ENCODE data around the gene FILIP1L. TPM values are rescaled to one million over a fixed set of nuclear protein-coding genes. Genes with fewer than 3 reads are reported as not detected.

Gene FILIP1L
- total RNA-seq, 1 donor from 2014 or later: 111 TPM

DNA sequence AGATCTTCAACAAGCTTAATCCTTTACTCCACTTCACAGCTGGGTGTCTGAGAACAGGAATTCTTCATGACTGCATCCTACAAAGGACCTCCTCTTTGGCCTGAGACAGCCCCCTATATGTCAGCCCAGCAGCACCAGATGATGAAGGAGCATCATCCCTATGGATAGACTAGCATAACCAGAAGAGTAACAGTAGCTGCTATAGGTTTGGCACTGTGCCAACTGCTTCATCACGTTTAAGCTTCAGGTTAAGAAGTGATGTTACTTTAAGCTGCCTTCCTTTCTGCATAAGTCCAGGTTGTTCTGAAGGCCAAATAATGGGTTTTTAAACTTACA is 246.0 kb downstream of the FILIP1L start:
- DNase-seq (ENCODE audit: low read depth): no peak

- DNase-seq (ENCODE audit: low read depth): no peak
These were observed 246.5 kb downstream of the FILIP1L start for GRCh38 chr3:99867594-99868310.

DNA sequence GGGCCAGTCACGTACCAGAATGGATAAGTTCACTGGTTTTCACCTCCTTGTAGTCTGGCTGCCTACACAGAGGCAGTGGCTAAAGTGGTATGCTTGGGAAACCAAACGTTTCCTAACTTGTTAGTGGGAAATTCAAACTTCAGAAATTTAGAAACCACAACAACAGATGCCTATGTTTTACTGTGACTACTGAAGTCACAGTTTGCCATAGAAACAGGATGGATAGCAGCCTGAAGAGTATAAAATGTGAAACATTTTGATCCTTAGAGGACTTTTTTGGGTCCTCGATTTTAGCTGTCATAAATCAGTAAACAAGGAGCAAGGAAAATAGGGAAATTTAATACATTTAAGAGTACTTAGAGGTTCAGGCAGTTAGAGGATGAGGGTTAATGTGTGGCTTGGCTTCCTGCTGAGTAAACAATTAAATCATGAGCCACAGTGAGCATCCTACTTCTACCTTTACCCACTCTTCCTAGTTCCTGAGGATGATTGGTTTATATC is 248.0 kb downstream of the FILIP1L start:
- DNase-seq (ENCODE audit: low read depth): peak; percentile 95

GRCh38 chr3:99865321-99865720 is 249.0 kb downstream of the FILIP1L start:
- DNase-seq (ENCODE audit: low read depth): no peak

DNA sequence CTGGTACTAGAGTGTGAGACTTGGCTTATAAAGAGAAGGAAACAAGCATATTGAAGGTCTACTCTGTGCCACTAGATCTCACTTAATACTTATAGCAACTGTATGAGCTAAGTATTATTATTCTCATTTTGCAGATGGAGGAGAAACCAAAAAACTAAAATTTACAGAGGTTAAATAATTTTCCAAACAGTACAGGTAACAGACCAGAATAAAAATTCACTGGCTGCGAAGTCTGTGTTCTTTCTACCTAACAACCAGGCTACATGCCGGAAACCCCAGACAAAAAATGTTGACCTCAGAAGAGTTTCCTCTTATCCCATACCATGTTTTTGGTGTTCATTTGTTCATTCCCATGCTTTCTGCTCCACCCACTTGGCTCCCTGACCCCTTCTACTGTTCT is 250.0 kb downstream of the FILIP1L start:
- no peak for DNase-seq (ENCODE audit: low read depth)

DNA sequence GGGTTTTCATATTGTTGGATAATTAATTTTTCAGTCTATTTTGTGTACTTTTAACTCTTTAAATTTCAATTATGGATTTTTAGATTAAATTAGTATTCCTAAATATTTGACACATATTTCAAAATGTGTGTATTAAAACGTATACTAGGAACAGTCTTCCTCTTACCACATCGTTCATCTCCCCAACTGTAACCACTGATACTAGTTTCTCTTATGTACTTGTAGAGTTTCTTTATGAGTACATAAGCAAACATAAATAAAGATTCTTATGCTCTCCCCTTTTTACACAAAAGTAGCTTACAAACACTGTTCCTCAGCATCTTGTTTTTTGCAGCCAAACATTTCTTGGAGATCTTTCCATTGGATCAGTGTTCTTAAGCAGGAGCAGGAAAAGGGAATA is 250.7 kb downstream of the FILIP1L start:
- DNase-seq (ENCODE audit: low read depth): no peak

DNA sequence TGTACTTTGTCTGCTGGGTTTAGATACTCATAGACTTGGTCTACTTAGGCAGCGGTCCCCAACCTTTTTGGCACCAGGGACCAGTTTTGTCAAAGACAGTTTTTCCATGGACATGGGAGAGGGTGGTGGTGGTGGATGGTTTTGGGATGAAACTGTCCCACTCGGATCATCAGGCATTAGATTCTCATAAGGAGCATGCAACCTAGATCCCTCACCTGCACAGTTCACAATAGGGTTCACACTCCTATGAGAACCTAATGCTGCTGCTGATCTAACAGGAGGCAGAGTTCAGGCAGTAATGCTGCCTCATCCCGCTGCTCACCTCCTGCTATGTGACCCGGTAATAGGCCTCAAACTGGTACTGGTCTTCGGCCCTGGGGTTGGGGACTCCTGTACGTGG is 251.3 kb downstream of the FILIP1L start:
- no peak for DNase-seq (ENCODE audit: low read depth)

- DNase-seq (ENCODE audit: low read depth): peak; percentile 65
These were observed 252.1 kb downstream of the FILIP1L start for GRCh38 chr3:99862208-99862607.

DNA sequence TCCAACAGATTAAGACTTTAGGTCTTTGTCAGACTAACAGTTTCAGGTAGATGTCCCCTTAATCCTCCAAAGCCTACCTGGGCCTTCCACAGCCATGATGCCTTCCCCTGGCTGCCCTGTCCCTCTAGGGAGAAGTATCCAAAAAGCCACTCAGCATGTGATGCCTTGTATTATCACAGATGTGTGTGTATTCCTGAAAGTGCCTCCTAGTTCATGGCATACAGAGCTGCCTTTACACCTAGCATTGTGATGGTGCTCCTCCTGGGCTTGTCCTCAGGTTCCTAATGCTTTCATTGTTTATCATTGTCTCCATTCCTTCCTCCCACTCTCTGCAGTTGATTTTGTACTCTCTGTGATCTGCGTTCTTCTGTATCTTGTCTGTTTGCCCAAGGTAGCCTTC is 253.1 kb downstream of the FILIP1L start:
- DNase-seq (ENCODE audit: low read depth): no peak

DNA sequence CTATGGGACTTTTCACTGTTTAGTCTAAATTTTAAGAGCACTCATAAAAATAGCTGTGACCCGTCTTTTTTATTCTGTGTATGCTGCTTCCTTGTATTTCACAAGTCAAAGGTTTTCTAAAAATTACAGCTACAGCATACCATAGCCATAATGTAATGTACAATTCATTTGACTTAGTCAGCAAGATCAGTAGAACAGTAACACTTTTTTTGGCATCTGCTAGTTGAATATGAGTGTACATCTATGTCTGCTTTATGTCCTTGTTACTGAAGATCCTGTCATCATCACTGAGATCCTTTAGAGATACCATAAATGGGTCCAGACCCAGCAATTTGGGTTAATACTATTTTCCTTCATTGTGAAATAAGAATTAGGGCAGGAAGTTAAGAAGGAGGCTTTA is 254.5 kb downstream of the FILIP1L start:
- peak; percentile 92 for DNase-seq (ENCODE audit: low read depth)

- no peak for DNase-seq (ENCODE audit: low read depth)
These were observed 255.8 kb downstream of the FILIP1L start for GRCh38 chr3:99858469-99858868.

- no peak for DNase-seq (ENCODE audit: low read depth)
These were observed 257.0 kb downstream of the FILIP1L start for GRCh38 chr3:99857278-99857677.

GRCh38 chr3:99856437-99857220 is 257.7 kb downstream of the FILIP1L start:
- no peak for DNase-seq (ENCODE audit: low read depth)

GRCh38 chr3:99855900-99856299 is 258.4 kb downstream of the FILIP1L start:
- no peak for DNase-seq (ENCODE audit: low read depth)

DNA sequence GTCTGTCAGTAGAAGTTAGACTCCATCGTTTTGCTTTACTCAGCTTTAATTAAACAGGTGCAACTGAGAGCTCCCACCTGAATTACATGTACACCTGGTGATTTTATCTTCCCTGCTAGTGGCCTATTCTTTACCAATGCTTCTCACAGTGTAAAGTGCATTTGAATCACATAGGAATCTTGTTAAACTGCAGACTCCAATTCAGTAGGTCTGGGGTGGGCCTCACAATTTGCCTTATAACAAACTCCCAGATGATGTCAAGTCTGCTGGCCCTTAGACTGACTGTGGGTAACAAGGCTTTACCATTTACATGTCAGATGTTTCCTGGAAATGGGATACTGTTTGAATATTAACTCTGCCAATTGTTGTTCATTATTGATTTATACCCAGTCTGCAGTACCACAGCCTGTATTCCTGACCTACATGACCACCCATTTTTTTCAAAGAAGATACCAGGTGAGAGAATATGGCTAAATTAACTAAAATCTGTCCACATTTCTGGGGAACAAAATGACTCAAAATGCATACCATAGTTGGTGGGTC is 259.5 kb downstream of the FILIP1L start:
- DNase-seq (ENCODE audit: low read depth): no peak

DNA sequence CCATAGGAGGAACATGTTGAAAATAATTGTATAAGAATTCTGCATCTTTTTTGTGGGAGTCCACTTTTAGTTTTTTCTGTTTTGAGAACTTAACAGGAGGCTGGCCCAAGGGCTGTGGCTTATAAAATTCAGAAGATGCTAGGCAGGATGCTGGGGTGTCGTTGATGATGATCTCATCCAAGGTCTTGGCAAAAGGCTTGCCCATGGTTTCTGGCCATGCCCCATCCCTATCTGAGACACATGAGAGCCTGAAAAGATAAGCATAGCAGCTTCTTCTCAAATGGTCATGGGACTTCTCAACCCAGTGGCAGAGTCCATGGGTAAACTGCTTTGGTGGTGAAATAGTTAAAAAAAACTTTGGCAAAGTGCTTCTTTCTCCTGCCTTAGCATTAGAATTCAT is 261.4 kb downstream of the FILIP1L start:
- DNase-seq (ENCODE audit: low read depth): no peak

DNA sequence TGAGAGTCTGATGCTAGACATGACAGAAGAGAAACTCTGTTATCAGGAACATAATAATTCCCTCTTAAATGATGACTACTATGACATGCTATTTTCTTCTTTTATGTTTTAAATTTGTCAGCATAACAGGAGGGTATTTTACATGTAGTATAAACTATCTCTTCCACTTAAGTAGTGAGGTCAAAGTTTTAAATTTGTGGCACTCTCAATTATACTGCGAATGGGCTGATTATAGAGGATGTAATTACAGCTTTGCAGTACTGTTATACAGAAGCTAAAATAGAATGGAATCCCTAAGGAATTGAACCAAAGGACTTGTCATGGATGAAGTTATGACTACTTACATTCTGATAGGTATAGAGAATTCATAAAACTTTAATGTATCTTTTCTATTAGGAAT is 262.3 kb downstream of the FILIP1L start:
- DNase-seq (ENCODE audit: low read depth): no peak

DNA sequence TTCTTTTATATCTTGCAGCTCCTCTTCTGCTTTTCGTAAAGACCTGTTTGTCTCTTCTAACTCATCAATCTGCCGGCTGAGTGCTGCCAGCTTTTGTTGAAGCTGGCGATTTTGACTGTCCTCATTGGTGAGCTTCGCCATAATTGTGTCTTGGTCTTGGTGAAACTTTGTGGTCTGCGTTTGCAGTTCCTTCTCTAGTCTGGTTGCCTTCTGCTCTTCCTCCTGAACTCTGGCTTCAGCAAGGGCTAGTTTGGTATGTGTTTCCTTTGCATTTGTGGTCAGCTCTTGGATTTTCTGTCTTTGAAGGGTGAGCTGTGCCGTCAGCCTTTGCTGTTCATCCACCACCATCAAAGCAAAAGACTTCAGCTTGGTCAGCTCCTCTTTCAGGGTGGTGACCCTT is 263.7 kb downstream of the FILIP1L start:
- no peak for DNase-seq (ENCODE audit: low read depth)

DNA sequence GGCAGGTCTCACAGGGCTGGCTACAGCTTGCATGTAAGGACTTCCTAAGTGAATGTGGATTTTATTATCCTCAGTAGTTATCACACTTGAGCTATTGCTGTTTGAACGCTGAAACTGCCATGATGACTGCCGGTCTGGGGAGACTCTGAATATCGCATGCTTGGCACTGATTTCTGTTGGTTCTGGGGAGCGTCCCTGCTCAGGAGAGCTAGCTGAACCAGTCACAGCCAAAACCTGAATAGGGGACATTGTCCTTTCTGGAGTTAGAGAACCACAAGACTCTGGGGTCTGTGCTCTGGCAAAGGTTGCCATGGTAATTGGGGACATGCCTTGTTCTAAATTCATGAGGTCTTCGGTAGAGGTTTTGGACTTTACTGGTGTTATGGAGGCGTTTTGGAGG is 265.9 kb downstream of the FILIP1L start:
- DNase-seq (ENCODE audit: low read depth): no peak

DNA sequence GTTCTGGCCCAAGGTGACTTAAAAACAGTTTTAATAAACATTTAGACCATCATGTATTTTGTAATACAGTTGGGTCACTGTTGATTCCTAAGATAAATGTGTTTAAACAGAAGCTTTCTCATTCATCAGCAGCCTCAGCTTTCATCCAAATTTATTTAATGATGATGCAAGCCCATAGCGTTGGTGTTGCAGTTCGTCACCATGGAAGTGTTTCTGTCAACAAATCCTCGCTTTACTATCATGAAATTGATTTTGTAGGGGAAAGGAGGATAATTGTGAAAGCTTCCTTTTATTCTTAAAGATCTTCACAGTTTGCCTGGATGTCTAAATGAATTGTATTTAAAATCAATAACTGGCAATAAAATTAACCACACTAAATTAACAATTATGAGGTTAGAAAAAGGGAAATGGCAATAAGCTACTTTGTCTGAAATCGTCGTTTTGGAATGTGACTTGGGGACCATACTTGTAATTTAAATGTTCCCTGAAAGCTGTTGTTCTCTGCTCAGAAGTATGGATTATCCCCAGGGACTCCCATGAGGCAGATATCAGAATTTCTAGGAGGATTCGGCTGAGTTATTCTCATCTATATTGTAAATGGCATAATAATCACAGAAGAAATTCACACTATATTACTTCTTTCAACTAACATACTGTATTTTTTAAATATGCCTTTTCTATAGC is 267.7 kb downstream of the FILIP1L start:
- peak; percentile 51 for DNase-seq (ENCODE audit: low read depth)

GRCh38 chr3:99845999-99846398 is 268.3 kb downstream of the FILIP1L start:
- no peak for DNase-seq (ENCODE audit: low read depth)

- DNase-seq (ENCODE audit: low read depth): no peak
These were observed 269.0 kb downstream of the FILIP1L start for GRCh38 chr3:99845331-99845730.
